T-helper 1 cell treated with Interleukin-12 subunit alpha and Interleukin-12 subunit beta and Interleukin-4 antibody, amounts not matched to agents 30 μg/mL and 1 μg/mL, for 36 hours (primary cell): ENCODE results near the gene NFIX.

Source experiments
- H3K27ac Mint-ChIP-seq: one replicate; pipeline ENCODE4 v1.8.0; 2021; ENCODE audit warnings: mild to moderate bottlenecking, mixed read lengths
- H3K27me3 Mint-ChIP-seq: one replicate; pipeline ENCODE4 v1.8.0; 2021; ENCODE audit warnings: low read depth, mixed read lengths
- H3K36me3 Mint-ChIP-seq: one replicate; pipeline ENCODE4 v1.8.0; 2021; ENCODE audit warnings: low read depth, mixed read lengths
- H3K4me1 Mint-ChIP-seq: one replicate; pipeline ENCODE4 v1.8.0; 2021; ENCODE audit warnings: low read depth, mixed read lengths
- H3K4me3 Mint-ChIP-seq: one replicate; pipeline ENCODE4 v1.8.0; 2021; ENCODE audit warnings: mild to moderate bottlenecking, moderate library complexity, mixed read lengths
- H3K9me3 Mint-ChIP-seq: one replicate; pipeline ENCODE4 v1.8.0; 2021; ENCODE audit warnings: mixed read lengths

Gene NFIX

GRCh38 chr19:13037161-13037560 lies 41.9 kb downstream of the NFIX start:
- Mint-ChIP-seq H3K4me1 (no peaks in the 10 kb centered on the region), H3K9me3 (no peaks in the 10 kb centered on the region), H3K4me3 (no peak overlapping the region), H3K27ac (no peak overlapping the region), H3K27me3 (no peaks in the 10 kb centered on the region), H3K36me3 (no peaks in the 10 kb centered on the region)

- Mint-ChIP-seq H3K27ac (no peak overlapping the region), H3K27me3 (no peaks in the 10 kb centered on the region), H3K4me3 (no peak overlapping the region), H3K36me3 (no peaks in the 10 kb centered on the region), H3K4me1 (no peaks in the 10 kb centered on the region), H3K9me3 (no peaks in the 10 kb centered on the region)
Observed at GRCh38 chr19:13037731-13038130, 42.5 kb downstream of the NFIX start.

DNA sequence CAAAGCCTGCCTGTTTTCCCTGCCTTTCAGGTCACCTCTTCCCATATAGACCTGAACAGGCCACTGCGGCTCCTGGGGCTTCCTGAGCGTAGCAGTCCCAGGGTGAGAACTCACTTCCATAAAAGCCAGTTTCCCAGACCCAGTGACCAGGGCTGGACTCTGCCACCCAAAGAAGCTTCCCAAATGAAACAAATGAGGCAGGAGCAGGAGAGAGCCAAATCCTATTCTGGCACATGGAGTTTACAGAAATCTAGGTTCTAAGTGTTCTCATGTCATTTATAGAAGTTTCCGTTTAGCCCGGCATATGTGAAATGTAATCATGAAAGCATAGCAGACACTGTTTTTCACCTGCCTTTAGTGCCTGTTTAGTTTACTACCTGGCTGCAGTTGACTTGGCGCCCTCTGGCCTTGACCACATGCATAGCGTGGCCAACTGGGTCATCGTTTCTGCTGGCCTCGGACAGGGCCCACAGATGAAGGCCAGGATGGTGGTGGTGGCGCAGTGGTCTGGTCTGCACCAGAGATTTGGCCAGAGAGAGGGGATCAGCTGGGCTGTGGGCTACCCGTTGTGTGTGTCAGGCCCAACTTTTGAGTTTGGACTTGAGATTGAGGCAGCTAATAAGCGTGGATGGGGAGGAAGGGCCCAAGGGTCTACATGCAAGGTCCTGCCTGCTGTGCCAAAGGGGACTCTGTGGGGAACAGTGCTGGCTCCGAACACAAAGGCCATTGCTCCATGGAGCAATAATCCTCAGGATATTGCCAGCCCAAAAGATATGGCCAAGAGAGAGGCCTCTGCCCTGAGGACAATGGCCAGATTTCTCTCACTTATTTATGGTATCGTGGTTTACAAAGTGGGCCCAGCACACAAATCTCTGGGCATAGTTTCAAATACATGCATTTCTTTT lies 43.3 kb downstream of the NFIX start:
- Mint-ChIP-seq H3K9me3 (no peaks in the 10 kb centered on the region), H3K36me3 (no peaks in the 10 kb centered on the region), H3K27me3 (no peaks in the 10 kb centered on the region), H3K4me1 (no peaks in the 10 kb centered on the region), H3K4me3 (no peak overlapping the region), H3K27ac (no peak overlapping the region)

DNA sequence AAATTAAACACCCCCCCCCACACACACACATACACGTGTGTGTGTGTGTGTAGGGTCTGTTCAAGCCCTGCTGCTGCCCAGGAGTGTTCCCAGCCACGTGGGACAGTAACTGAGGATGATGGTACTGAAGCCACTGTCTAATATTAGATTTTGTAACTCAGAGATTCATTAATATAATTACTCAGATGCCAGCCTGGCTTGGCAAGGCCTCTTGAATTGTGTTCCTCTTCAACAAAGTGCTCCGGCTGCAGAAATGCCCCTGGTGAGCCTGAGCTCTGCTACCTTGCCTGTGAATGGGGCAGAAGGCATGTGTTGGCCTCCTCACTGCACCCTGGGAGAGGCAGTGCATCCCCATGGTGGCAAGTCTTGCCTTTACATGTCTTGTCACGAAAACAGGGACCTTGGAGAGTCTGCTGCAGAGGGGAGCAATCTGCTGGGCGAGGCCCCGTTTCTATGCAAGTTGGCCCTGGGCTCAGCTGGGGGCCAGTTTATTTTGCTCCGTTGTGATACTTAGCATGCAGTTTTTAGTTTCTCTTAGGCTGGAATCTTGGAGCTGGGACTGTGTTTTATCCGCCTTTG lies 44.0 kb downstream of the NFIX start:
- no peak overlapping the region for H3K4me3 Mint-ChIP-seq
- peaks cover 2% of the 10 kb centered on the region for H3K4me1 Mint-ChIP-seq
- H3K36me3 Mint-ChIP-seq = no peaks in the 10 kb centered on the region
- H3K9me3 Mint-ChIP-seq = no peaks in the 10 kb centered on the region
- no peaks in the 10 kb centered on the region for H3K27me3 Mint-ChIP-seq
- H3K27ac Mint-ChIP-seq = no peak overlapping the region

- no peak overlapping the region for H3K27ac Mint-ChIP-seq
- H3K27me3 Mint-ChIP-seq = no peaks in the 10 kb centered on the region
- H3K9me3 Mint-ChIP-seq = no peaks in the 10 kb centered on the region
- peaks cover 2% of the 10 kb centered on the region for H3K4me1 Mint-ChIP-seq
- H3K36me3 Mint-ChIP-seq = no peaks in the 10 kb centered on the region
- no peak overlapping the region for H3K4me3 Mint-ChIP-seq
Observed at GRCh38 chr19:13040232-13040947, 45.1 kb downstream of the NFIX start.

DNA sequence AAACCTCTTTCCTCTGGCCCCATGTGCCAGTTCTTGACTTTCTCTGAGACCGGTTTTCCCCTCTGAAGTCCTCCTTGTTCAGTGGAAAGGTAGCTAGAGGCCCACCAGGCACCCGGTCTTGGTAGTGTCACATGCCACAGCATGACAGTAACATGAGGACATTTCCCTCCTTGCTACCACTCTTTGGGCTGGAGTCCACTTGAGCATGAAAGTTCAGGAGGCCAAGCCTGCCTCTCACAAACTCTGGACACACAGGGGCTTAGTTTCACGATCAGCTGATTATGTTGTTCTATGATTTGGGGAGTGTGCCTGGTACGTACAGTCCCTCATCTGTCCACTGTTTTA lies 45.6 kb downstream of the NFIX start:
- Mint-ChIP-seq H3K27ac (no peak overlapping the region), H3K4me3 (no peak overlapping the region)

DNA sequence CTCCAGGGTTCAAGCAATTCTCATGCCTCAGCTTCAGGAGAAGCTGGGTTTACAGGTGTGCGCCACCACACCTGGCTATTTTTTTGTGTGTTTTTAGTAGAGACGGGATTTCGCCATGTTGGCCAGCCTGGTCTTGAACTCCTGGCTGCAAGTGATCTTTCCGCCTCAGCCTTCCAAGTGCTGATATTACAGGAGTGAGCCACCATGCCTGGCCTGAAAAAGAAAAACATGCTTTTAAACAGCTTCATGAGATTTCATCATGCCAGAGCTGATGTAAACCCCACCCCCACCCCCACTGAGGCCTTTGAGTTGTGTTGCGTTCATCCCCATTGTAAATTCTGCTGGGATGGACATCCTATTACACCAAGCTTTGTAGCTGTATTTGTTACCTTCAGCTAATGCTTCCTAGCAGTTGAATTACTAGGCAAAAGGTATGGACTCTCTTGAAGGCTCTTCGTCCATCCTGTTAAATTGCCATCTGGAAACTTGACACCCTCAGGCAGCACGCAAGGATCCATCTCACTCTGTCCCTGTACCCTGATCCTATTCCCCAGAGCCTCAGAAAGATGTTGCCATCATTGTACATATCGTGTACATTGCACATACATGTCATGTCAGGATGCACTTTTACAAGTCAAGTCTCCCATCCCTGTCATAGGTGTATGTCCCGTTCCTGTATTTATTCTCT lies 47.3 kb downstream of the NFIX start:
- no peak overlapping the region for H3K4me3 Mint-ChIP-seq
- H3K9me3 Mint-ChIP-seq = no peaks in the 10 kb centered on the region
- peaks cover 2% of the 10 kb centered on the region for H3K4me1 Mint-ChIP-seq
- no peaks in the 10 kb centered on the region for H3K27me3 Mint-ChIP-seq
- H3K36me3 Mint-ChIP-seq = no peaks in the 10 kb centered on the region
- H3K27ac Mint-ChIP-seq = no peak overlapping the region

More for the DNA sequence above, 45.6 kb downstream of the NFIX start:
- Mint-ChIP-seq H3K9me3 (no peaks in the 10 kb centered on the region), H3K36me3 (no peaks in the 10 kb centered on the region), H3K4me1 (peaks cover 2% of the 10 kb centered on the region), H3K27me3 (no peaks in the 10 kb centered on the region)

GRCh38 chr19:13043285-13043684 lies 48.0 kb downstream of the NFIX start:
- Mint-ChIP-seq H3K27me3 (peaks cover 6% of the 10 kb centered on the region), H3K9me3 (no peaks in the 10 kb centered on the region), H3K27ac (no peak overlapping the region), H3K36me3 (no peaks in the 10 kb centered on the region), H3K4me3 (no peak overlapping the region), H3K4me1 (peaks cover 2% of the 10 kb centered on the region)

DNA sequence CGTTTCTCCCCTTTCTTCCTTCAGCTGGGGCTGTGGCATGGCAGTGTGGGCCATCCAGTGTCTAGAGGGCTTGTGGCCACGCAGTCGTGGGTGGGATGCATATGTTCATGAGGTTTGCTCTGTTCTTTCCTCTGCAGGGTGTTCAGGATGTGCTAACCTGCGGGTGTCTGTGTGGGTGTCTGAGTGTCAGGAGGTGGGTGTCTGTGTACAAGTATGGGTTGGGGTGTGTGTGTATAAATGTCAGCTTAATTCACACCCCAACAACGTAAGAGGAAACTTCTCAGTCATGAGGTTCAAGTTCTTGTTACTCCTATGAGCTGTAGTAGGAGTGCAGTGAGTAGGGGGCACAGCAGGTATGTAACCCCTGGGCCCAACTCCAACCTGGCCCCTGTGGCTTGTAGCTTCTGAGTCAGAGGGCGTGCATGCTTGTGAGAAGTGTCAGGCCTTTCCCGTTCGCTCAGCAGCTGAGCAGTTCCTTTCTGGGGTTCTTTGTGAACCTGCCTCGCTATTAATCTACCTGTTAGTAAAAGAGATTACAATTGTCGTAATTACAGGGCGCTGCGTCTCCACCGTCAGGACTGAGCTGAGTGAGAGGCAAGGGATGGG lies 49.1 kb downstream of the NFIX start:
- Mint-ChIP-seq H3K36me3 (no peaks in the 10 kb centered on the region), H3K4me1 (peaks cover 2% of the 10 kb centered on the region), H3K4me3 (no peak overlapping the region), H3K9me3 (no peaks in the 10 kb centered on the region), H3K27ac (peak overlapping the region; percentile 70), H3K27me3 (peaks cover 7% of the 10 kb centered on the region)

DNA sequence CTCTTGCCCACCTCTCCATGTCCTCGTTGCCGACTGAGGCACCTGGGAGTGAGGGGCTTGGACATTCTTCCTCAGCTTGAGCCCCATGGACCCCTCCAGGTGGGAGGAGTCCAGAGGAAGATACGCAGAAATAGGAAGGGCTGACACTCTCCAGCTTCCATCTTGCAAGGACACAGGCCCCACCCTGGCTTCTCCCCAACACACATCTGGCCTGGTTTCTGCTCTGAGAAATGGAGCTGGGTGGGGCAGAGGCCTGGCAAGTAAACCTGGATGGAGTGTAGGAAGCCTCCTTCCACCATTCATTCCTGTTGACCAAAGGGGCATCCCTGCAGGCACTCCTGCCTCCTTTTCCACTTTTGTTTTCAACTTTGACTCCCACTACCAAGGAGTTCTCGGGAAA lies 50.5 kb downstream of the NFIX start:
- no peaks in the 10 kb centered on the region for H3K9me3 Mint-ChIP-seq
- H3K27me3 Mint-ChIP-seq = peaks cover 7% of the 10 kb centered on the region
- H3K4me1 Mint-ChIP-seq = peaks cover 2% of the 10 kb centered on the region
- no peak overlapping the region for H3K4me3 Mint-ChIP-seq
- H3K27ac Mint-ChIP-seq = no peak overlapping the region
- no peaks in the 10 kb centered on the region for H3K36me3 Mint-ChIP-seq

- H3K27me3 Mint-ChIP-seq = peaks cover 13% of the 10 kb centered on the region
- H3K4me1 Mint-ChIP-seq = peaks cover 7% of the 10 kb centered on the region
- H3K36me3 Mint-ChIP-seq = no peaks in the 10 kb centered on the region
- no peaks in the 10 kb centered on the region for H3K9me3 Mint-ChIP-seq
- no peak overlapping the region for H3K4me3 Mint-ChIP-seq
- no peak overlapping the region for H3K27ac Mint-ChIP-seq
Observed at GRCh38 chr19:13047374-13047773, 52.1 kb downstream of the NFIX start.

DNA sequence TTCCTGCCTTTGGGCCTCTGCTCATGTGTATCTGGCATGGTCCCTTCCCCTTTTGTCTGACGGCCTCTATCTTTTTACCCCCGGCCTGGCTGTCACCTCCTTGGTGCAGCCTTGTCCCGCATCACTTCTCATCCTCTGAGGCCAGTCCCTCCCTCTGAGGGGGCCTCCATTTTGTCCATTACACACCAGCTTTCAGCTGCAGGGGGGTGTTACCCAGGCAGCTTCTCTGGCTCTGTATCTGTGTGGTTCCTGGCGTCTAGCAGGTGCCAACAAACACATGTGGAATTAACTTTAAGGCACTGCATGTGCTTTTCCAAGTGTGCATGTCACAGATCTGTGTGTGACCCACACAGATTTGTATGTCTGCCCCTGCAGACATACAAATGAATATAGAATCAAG lies 55.0 kb downstream of the NFIX start:
- H3K27ac Mint-ChIP-seq = no peak overlapping the region

DNA sequence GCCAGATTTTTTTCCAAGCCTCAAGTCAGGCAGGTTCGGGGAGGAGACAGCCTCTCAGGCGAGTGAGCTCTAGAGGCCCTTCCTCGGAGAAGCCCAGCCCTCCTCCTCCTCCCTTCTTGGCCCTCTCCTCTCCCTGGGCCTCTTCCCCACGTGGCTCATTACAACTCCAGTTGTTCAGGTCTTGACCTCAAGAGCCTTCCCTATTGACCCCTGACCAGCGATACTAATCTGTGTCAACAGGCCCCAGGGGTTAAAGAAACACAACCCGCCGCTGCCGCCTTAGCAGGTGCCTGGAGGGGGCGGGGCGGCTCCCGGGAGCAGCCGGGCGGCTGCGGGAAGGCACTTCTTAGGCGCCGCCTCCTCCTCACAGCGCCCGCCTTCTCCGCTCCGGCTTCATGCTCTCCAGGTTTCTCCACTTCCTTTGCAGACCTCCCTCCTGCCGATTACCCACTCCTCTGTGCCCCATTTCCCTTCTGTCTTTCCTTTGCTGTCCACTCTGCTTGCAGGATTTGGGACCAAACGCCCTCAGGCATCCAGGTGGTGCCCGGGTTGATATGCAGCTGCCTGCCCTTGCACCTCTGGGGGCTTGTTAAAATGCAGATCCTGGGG lies 56.4 kb downstream of the NFIX start:
- H3K27me3 Mint-ChIP-seq = peaks cover 17% of the 10 kb centered on the region
- H3K27ac Mint-ChIP-seq = no peak overlapping the region
- no peaks in the 10 kb centered on the region for H3K36me3 Mint-ChIP-seq
- peaks cover 5% of the 10 kb centered on the region for H3K4me1 Mint-ChIP-seq
- H3K4me3 Mint-ChIP-seq = no peak overlapping the region
- no peaks in the 10 kb centered on the region for H3K9me3 Mint-ChIP-seq

More for the DNA sequence above, 55.0 kb downstream of the NFIX start:
- H3K4me1 Mint-ChIP-seq = peaks cover 5% of the 10 kb centered on the region
- H3K27me3 Mint-ChIP-seq = peaks cover 17% of the 10 kb centered on the region
- no peak overlapping the region for H3K4me3 Mint-ChIP-seq
- no peaks in the 10 kb centered on the region for H3K36me3 Mint-ChIP-seq
- H3K9me3 Mint-ChIP-seq = no peaks in the 10 kb centered on the region
